ENCODE results near the gene ANKRD40.

- TF ChIP-seq EZH2 (IDR thresholded peaks at IDR 0.05; ENCODE audit: borderline replicate concordance, low read length): no peak
- no peak for TF ChIP-seq CTCF (IDR thresholded peaks at IDR 0.05; ENCODE audit: low read length)
These were observed 9.9 kb downstream of the ANKRD40 start for GRCh38 chr17:50697663-50698272.

Measured in OCI-LY1 (cell line).